SKM-1 treated with dmso at 0.1 percent for 144 hours (cell line): ENCODE results near the gene LEMD1.
"Not testable (repeated sequence)": the region's sequence is repeated elsewhere in the genome, so short reads cannot be mapped to it uniquely, and the experiment has no call there.

Source experiments
- DNase-seq: peaks from one replicate; lab custom pipeline; 2025; ENCODE audit not compliant: unreplicated experiment; lab: John Stamatoyannopoulos, UW

The LEMD1 gene

GRCh38 chr1:205430696-205431305 is 8.9 kb upstream of the LEMD1 start:
- no peak for DNase-seq

- no peak for DNase-seq
These were observed 8.2 kb upstream of the LEMD1 start for GRCh38 chr1:205429762-205430695.

GRCh38 chr1:205424901-205425600 is 3.2 kb upstream of the LEMD1 start:
- DNase-seq = no peak

- DNase-seq = no peak
These were observed 2.1 kb upstream of the LEMD1 start for GRCh38 chr1:205423814-205424399.

- no peak for DNase-seq
These were observed 1.3 kb upstream of the LEMD1 start for GRCh38 chr1:205422993-205423642.

- no peak for DNase-seq
These were observed 918 bp downstream of the LEMD1 start for GRCh38 chr1:205420938-205421337.

- no peak for DNase-seq
These were observed 3.8 kb downstream of the LEMD1 start for GRCh38 chr1:205417870-205418635.

- DNase-seq = no peak
These were observed 5.5 kb downstream of the LEMD1 start for GRCh38 chr1:205416322-205416721.

GRCh38 chr1:205410581-205411298 is 11.1 kb downstream of the LEMD1 start:
- no peak for DNase-seq

GRCh38 chr1:205407970-205408369 is 13.9 kb downstream of the LEMD1 start:
- DNase-seq = no peak

GRCh38 chr1:205406252-205406651 is 15.6 kb downstream of the LEMD1 start:
- not testable (repeated sequence) for DNase-seq

GRCh38 chr1:205404484-205404883 is 17.4 kb downstream of the LEMD1 start:
- DNase-seq = not testable (repeated sequence)

- no peak for DNase-seq
These were observed 23.3 kb downstream of the LEMD1 start for GRCh38 chr1:205398586-205398985.

- no peak for DNase-seq
These were observed 24.8 kb downstream of the LEMD1 start for GRCh38 chr1:205396967-205397616.

- no peak for DNase-seq
These were observed 26.2 kb downstream of the LEMD1 start for GRCh38 chr1:205395616-205396015.

- no peak for DNase-seq
These were observed 29.2 kb downstream of the LEMD1 start for GRCh38 chr1:205392650-205393049.

- no peak for DNase-seq
These were observed 30.5 kb downstream of the LEMD1 start for GRCh38 chr1:205391386-205391785.

GRCh38 chr1:205387845-205388244 is 34.0 kb downstream of the LEMD1 start:
- DNase-seq = no peak

- DNase-seq = not testable (repeated sequence)
These were observed 38.9 kb downstream of the LEMD1 start for GRCh38 chr1:205382990-205383389.
